Measurements from ENCODE around the gene FCN3.

DNA sequence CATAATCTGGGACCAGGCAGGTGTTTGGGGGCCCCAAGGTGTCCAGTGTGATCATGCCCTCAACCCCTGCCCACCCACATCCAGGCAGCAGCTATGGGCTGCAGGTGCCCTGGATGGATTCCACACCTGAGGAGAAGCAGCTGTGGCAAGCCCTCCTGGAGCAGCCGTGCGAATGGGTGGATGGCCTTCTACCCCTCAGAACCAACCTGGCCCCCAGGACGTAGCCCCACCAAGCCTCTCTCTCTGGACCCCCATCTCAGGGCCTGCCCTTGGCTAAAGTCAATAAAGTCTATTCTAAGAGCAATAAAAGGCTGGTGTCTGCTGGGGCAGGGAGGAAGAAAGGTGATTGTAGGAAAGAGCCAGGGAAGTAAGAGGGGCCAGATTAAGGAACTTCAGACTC is 21.0 kb downstream of the FCN3 start:
- TF ChIP-seq, protein P1, sequence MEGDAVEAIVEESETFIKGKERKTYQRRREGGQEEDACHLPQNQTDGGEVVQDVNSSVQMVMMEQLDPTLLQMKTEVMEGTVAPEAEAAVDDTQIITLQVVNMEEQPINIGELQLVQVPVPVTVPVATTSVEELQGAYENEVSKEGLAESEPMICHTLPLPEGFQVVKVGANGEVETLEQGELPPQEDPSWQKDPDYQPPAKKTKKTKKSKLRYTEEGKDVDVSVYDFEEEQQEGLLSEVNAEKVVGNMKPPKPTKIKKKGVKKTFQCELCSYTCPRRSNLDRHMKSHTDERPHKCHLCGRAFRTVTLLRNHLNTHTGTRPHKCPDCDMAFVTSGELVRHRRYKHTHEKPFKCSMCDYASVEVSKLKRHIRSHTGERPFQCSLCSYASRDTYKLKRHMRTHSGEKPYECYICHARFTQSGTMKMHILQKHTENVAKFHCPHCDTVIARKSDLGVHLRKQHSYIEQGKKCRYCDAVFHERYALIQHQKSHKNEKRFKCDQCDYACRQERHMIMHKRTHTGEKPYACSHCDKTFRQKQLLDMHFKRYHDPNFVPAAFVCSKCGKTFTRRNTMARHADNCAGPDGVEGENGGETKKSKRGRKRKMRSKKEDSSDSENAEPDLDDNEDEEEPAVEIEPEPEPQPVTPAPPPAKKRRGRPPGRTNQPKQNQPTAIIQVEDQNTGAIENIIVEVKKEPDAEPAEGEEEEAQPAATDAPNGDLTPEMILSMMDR (IDR thresholded peaks at IDR 0.05; ENCODE audit: low read depth, low read length, poor library complexity, severe bottlenecking) = no peak
- TF ChIP-seq EZH2phosphoT487 (IDR thresholded peaks at IDR 0.05; ENCODE audit: borderline replicate concordance, low read length) = no peak

All from DOHH2 (cell line).